ENCODE results near the gene PIK3CD.

- TF ChIP-seq CTCF (conservative IDR thresholded peaks at IDR 0.05 in 1 of 2, IDR thresholded peaks at IDR 0.05 in 1 of 2; ENCODE audit: extremely low read depth in 1 of 2, insufficient read depth in 1 of 2, low read depth in 1 of 2, low read length in 2 of 2) (no peak), EZH2 (IDR thresholded peaks at IDR 0.05; ENCODE audit: borderline replicate concordance, low read length) (no peak)
Observed at GRCh38 chr1:9626201-9626608, 25.3 kb upstream of the PIK3CD start.
